ENCODE measurements around the gene SUSD6. TPM values are rescaled to one million over a fixed set of nuclear protein-coding genes. Genes with fewer than 3 reads are reported as not detected.

SUSD6 gene
- total RNA-seq, 2 experiments from 2014 or later, result 23.1 to 43.6 TPM

DNA sequence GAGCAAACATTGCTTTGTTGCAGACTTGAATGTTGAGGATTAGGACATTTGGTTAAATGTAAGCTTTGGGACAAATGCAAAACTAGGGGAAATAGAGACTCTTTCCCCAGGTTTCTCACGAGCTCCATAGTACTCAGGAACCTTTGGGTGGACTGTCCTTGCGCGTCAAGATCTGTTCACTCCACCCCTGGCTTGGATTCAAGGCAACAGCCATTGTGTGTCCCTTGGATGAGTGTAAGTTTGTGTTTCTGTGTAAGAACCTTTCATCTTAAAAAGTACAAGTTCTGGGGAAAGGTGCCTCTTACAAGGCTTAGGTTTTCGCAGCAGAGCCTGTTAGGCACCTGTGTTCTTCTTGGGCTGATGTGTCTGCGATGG is 3.7 kb downstream of the SUSD6 start:
- H3K79me2 ChIP-seq (ENCODE audit: insufficient read depth, low read depth, low read length), result peaks cover 77% of the 10 kb centered on the region
- no peak for DNase-seq (ENCODE audit: low spot score)
- H3K4me3 ChIP-seq (ENCODE audit: low read depth, low read length, poor library complexity, severe bottlenecking), result peak overlapping the region; percentile 78
- ChIA-PET CTCF (ENCODE audit: unreplicated experiment) (no interaction called here), POLR2A (interaction anchor here (0.7 to 3.8 kb wide), 9 partner anchors 8 to 152 kb away, joined by 3 to 22 read pairs (median 4); partner anchors contain the start of gene SRSF5)
- BruUV-seq (replicated peaks), result no TSS peak
- peaks cover 6% of the 10 kb centered on the region; the same call in 1 of the 2 replicates for H3K9me3 ChIP-seq (ENCODE audit: low read length)
- H2AFZ ChIP-seq (ENCODE audit: low read length), result no peak overlapping the region
- no peaks in the 10 kb centered on the region for H3K9me2 ChIP-seq (ENCODE audit: insufficient read depth, low read length)
- peaks cover 75% of the 10 kb centered on the region for H3K4me1 ChIP-seq (ENCODE audit: insufficient read depth, low read length, poor library complexity, severe bottlenecking)
- intact Hi-C loops (cut with micrococcal nuclease; ENCODE audit: unreplicated experiment), result loop anchor here (1.0 to 10.0 kb wide), 5 partner anchors 52 to 1190 kb away; partner anchors contain the start of genes ERH, MAP3K9, SLC39A9 and TTC9
- H3K4me2 ChIP-seq (ENCODE audit: low read length), result peak overlapping the region; percentile 97
- H3K27ac ChIP-seq (ENCODE audit: low read depth, low read length, poor library complexity, severe bottlenecking), result peak overlapping the region; percentile 99
- TF ChIP-seq, protein P1, sequence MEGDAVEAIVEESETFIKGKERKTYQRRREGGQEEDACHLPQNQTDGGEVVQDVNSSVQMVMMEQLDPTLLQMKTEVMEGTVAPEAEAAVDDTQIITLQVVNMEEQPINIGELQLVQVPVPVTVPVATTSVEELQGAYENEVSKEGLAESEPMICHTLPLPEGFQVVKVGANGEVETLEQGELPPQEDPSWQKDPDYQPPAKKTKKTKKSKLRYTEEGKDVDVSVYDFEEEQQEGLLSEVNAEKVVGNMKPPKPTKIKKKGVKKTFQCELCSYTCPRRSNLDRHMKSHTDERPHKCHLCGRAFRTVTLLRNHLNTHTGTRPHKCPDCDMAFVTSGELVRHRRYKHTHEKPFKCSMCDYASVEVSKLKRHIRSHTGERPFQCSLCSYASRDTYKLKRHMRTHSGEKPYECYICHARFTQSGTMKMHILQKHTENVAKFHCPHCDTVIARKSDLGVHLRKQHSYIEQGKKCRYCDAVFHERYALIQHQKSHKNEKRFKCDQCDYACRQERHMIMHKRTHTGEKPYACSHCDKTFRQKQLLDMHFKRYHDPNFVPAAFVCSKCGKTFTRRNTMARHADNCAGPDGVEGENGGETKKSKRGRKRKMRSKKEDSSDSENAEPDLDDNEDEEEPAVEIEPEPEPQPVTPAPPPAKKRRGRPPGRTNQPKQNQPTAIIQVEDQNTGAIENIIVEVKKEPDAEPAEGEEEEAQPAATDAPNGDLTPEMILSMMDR (conservative IDR thresholded peaks at IDR 0.05; ENCODE audit: low read length), result no peak
- no peak for TF ChIP-seq EZH2phosphoT487 (IDR thresholded peaks at IDR 0.05; ENCODE audit: borderline replicate concordance, low read depth, low read length)
- peaks cover 33% of the 10 kb centered on the region for H4K20me1 ChIP-seq (ENCODE audit: insufficient read depth, low read length)
- H3K36me3 ChIP-seq (ENCODE audit: insufficient read depth, low read length), result peaks cover 63% of the 10 kb centered on the region

DNA sequence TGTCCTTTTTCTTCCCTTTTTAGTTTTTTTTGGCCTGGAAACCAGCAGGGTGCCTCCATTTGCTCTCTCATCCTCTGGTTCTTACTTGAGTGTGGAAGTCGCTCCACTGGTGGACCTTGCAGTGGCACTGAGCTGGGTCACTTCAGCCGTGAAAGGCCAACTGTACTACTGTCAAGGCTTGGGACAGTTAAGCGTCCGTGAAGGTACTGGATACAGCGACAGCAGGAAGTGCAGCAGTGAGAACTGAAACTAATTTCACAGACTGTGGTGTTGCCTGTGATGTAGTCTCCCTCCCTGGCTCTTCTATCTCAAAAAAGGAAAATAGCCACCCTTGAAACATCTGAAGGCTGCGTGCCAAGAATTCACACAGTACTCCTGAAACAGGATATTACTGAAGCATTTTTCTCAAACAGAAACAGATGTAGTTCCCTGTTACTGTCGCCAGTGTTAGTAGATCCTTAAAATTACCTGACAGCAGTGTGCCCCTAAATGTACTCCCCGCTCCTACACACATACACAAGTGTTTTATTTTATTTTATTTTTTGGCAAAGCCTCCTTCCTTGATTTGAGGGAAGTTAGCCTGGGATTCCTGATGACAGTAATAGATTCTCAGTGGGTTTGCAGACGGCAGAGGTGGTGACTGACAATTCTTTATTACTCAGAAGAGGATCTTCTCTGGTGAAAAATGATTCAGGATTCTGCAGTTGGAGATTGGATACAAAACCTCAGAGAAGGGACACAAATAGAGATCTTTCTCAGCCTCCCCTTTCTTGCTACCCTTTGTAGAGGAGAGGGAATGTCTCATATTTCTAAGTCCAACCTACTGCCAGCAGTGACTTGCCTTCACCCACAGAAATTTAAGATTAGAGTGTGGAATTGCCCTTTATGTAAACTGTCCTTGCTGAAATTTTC is 4.4 kb downstream of the SUSD6 start:
- TF ChIP-seq, protein P1 (conservative IDR thresholded peaks at IDR 0.05; ENCODE audit: low read length), result no peak
- no peak for TF ChIP-seq EZH2phosphoT487 (IDR thresholded peaks at IDR 0.05; ENCODE audit: borderline replicate concordance, low read depth, low read length)
- Histone ChIP-seq H4K20me1 (ENCODE audit: insufficient read depth, low read length) (peaks cover 38% of the 10 kb centered on the region), H3K4me2 (ENCODE audit: low read length) (peak overlapping the region; percentile 97), H3K27ac (ENCODE audit: low read depth, low read length, poor library complexity, severe bottlenecking) (peak overlapping the region; percentile 99), H3K4me1 (ENCODE audit: insufficient read depth, low read length, poor library complexity, severe bottlenecking) (peaks cover 75% of the 10 kb centered on the region), H2AFZ (ENCODE audit: low read length) (no peak overlapping the region), H3K79me2 (ENCODE audit: insufficient read depth, low read depth, low read length) (peaks cover 78% of the 10 kb centered on the region), H3K9me3 (ENCODE audit: low read length) (peaks cover 6% of the 10 kb centered on the region; the same call in 1 of the 2 replicates), H3K4me3 (ENCODE audit: low read depth, low read length, poor library complexity, severe bottlenecking) (peak overlapping the region; percentile 78), H3K9me2 (ENCODE audit: insufficient read depth, low read length) (no peaks in the 10 kb centered on the region), H3K36me3 (ENCODE audit: insufficient read depth, low read length) (peaks cover 67% of the 10 kb centered on the region)
- POLR2A ChIA-PET, result interaction anchor here (0.7 to 3.8 kb wide), 10 partner anchors 8 to 89 kb away, joined by 3 to 22 read pairs (median 4); no protein-coding TSS in a partner anchor
- DNase-seq (ENCODE audit: low spot score), result peak; percentile 89
- CTCF ChIA-PET (ENCODE audit: unreplicated experiment), result no interaction called here
- BruUV-seq (replicated peaks), result no TSS peak
- intact Hi-C loops (cut with micrococcal nuclease; ENCODE audit: unreplicated experiment), result loop anchor here (1.0 to 10.0 kb wide), 5 partner anchors 52 to 1189 kb away; partner anchors contain the start of genes ERH, MAP3K9, SLC39A9 and TTC9
